ENCODE results near the gene CLASP1.
A peak's percentile ranks its signal among the peaks of the same experiment; 100 is the strongest.
"Not testable (repeated sequence)": the region's sequence is repeated elsewhere in the genome, so short reads cannot be mapped to it uniquely, and the experiment has no call there.

The CLASP1 gene

GRCh38 chr2:121409388-121409787, 239.9 kb downstream of the CLASP1 start:
- intact Hi-C loops (cut with DNase I), result no loop called here
- no peak for DNase-seq

GRCh38 chr2:121408641-121409040, 240.6 kb downstream of the CLASP1 start:
- intact Hi-C loops (cut with DNase I), result no loop called here
- no peak for DNase-seq

GRCh38 chr2:121405233-121405632, 244.0 kb downstream of the CLASP1 start:
- intact Hi-C loops (cut with DNase I), result no loop called here

GRCh38 chr2:121400201-121400600, 249.1 kb downstream of the CLASP1 start:
- intact Hi-C loops (cut with DNase I), result loop anchor here (5.0 kb wide), 2 partner anchors 117 to 317 kb away; no protein-coding TSS in a partner anchor
- no peak for DNase-seq

More at GRCh38 chr2:121405233-121405632, 244.0 kb downstream of the CLASP1 start:
- DNase-seq, result no peak

- intact Hi-C loops (cut with DNase I), result no loop called here
These were observed 250.4 kb downstream of the CLASP1 start for GRCh38 chr2:121398853-121399252.

GRCh38 chr2:121390082-121390692, 259.1 kb downstream of the CLASP1 start:
- DNase-seq, result no peak
- intact Hi-C loops (cut with DNase I), result no loop called here

More at GRCh38 chr2:121398853-121399252, 250.4 kb downstream of the CLASP1 start:
- no peak for DNase-seq

GRCh38 chr2:121388371-121388770, 260.9 kb downstream of the CLASP1 start:
- DNase-seq, result no peak
- intact Hi-C loops (cut with DNase I), result no loop called here

GRCh38 chr2:121387591-121388325, 261.5 kb downstream of the CLASP1 start:
- DNase-seq, result no peak
- intact Hi-C loops (cut with DNase I), result no loop called here

- no peak for DNase-seq
- intact Hi-C loops (cut with DNase I), result no loop called here
These were observed 262.6 kb downstream of the CLASP1 start for GRCh38 chr2:121386707-121387106.

GRCh38 chr2:121386102-121386501, 263.2 kb downstream of the CLASP1 start:
- DNase-seq, result no peak
- intact Hi-C loops (cut with DNase I), result no loop called here

- peak in 3 of 10 donors; percentile 17 to 83 (median 28) for DNase-seq
- intact Hi-C loops (cut with DNase I), result no loop called here
These were observed 266.5 kb downstream of the CLASP1 start for GRCh38 chr2:121382744-121383143.

- intact Hi-C loops (cut with DNase I), result no loop called here
- no peak for DNase-seq
These were observed 271.6 kb downstream of the CLASP1 start for GRCh38 chr2:121377646-121378045.

- intact Hi-C loops (cut with DNase I), result no loop called here
- DNase-seq, result no peak
These were observed 272.6 kb downstream of the CLASP1 start for GRCh38 chr2:121376535-121377250.

- no peak for DNase-seq
- intact Hi-C loops (cut with DNase I), result no loop called here
These were observed 273.6 kb downstream of the CLASP1 start for GRCh38 chr2:121375621-121376159.

GRCh38 chr2:121374412-121375075, 274.7 kb downstream of the CLASP1 start:
- intact Hi-C loops (cut with DNase I); DNase-seq: not testable (repeated sequence)

GRCh38 chr2:121372721-121373353, 276.4 kb downstream of the CLASP1 start:
- DNase-seq, result no peak
- intact Hi-C loops (cut with DNase I), result no loop called here

GRCh38 chr2:121372082-121372481, 277.2 kb downstream of the CLASP1 start:
- no peak for DNase-seq
- intact Hi-C loops (cut with DNase I), result no loop called here

GRCh38 chr2:121368836-121369235, 280.4 kb downstream of the CLASP1 start:
- intact Hi-C loops (cut with DNase I), result no loop called here
- DNase-seq, result no peak

GRCh38 chr2:121368155-121368554, 281.1 kb downstream of the CLASP1 start:
- intact Hi-C loops (cut with DNase I), result no loop called here
- DNase-seq, result no peak

GRCh38 chr2:121367246-121367900, 281.9 kb downstream of the CLASP1 start:
- DNase-seq, result no peak
- intact Hi-C loops (cut with DNase I), result no loop called here
